ENCODE measurements around the gene PIBF1. TPM values are rescaled to one million over a fixed set of nuclear protein-coding genes. Genes with fewer than 3 reads are reported as not detected.

The PIBF1 gene
- total RNA-seq, 1 donor from 2014 or later, result 20.3 TPM

- Mint-ChIP-seq H3K9me3 (ENCODE audit: unreplicated experiment) (no peaks in the 10 kb centered on the region), H3K4me3 (ENCODE audit: unreplicated experiment) (no peak overlapping the region), H3K27me3 (ENCODE audit: unreplicated experiment) (no peaks in the 10 kb centered on the region), H3K27ac (ENCODE audit: unreplicated experiment) (no peak overlapping the region), H3K36me3 (ENCODE audit: unreplicated experiment) (no peaks in the 10 kb centered on the region), H3K4me1 (ENCODE audit: low read depth, unreplicated experiment) (no peaks in the 10 kb centered on the region)
- TF ChIP-seq CTCF (IDR thresholded peaks at IDR 0.05; ENCODE audit: partially characterized antibody, unreplicated experiment), result no peak
- DNase-seq, result no peak
These were observed 102.2 kb downstream of the PIBF1 start for GRCh38 chr13:72884101-72884500.

- H3K27me3 Mint-ChIP-seq (ENCODE audit: unreplicated experiment), result no peaks in the 10 kb centered on the region
- H3K36me3 Mint-ChIP-seq (ENCODE audit: unreplicated experiment), result no peaks in the 10 kb centered on the region
- no peak overlapping the region for H3K27ac Mint-ChIP-seq (ENCODE audit: unreplicated experiment)
- no peak overlapping the region for H3K4me3 Mint-ChIP-seq (ENCODE audit: unreplicated experiment)
- no peak for DNase-seq
- no peak for TF ChIP-seq CTCF (IDR thresholded peaks at IDR 0.05; ENCODE audit: partially characterized antibody, unreplicated experiment)
- no peaks in the 10 kb centered on the region for H3K4me1 Mint-ChIP-seq (ENCODE audit: low read depth, unreplicated experiment)
- H3K9me3 Mint-ChIP-seq (ENCODE audit: unreplicated experiment), result no peaks in the 10 kb centered on the region
These were observed 104.5 kb downstream of the PIBF1 start for GRCh38 chr13:72886272-72887067.

- Mint-ChIP-seq H3K36me3 (ENCODE audit: unreplicated experiment) (no peaks in the 10 kb centered on the region), H3K4me3 (ENCODE audit: unreplicated experiment) (no peak overlapping the region), H3K9me3 (ENCODE audit: unreplicated experiment) (no peaks in the 10 kb centered on the region), H3K27me3 (ENCODE audit: unreplicated experiment) (no peaks in the 10 kb centered on the region), H3K27ac (ENCODE audit: unreplicated experiment) (no peak overlapping the region), H3K4me1 (ENCODE audit: low read depth, unreplicated experiment) (no peaks in the 10 kb centered on the region)
- no peak for DNase-seq
- TF ChIP-seq CTCF (IDR thresholded peaks at IDR 0.05; ENCODE audit: partially characterized antibody, unreplicated experiment), result no peak
These were observed 107.6 kb downstream of the PIBF1 start for GRCh38 chr13:72889495-72889894.

- Mint-ChIP-seq H3K27me3 (ENCODE audit: unreplicated experiment) (no peaks in the 10 kb centered on the region), H3K36me3 (ENCODE audit: unreplicated experiment) (peaks cover under 1% of the 10 kb centered on the region), H3K4me3 (ENCODE audit: unreplicated experiment) (no peak overlapping the region), H3K27ac (ENCODE audit: unreplicated experiment) (no peak overlapping the region), H3K4me1 (ENCODE audit: low read depth, unreplicated experiment) (no peaks in the 10 kb centered on the region), H3K9me3 (ENCODE audit: unreplicated experiment) (no peaks in the 10 kb centered on the region)
- no peak for DNase-seq
- TF ChIP-seq CTCF (IDR thresholded peaks at IDR 0.05; ENCODE audit: partially characterized antibody, unreplicated experiment), result no peak
These were observed 108.6 kb downstream of the PIBF1 start for GRCh38 chr13:72890546-72890945.

- Mint-ChIP-seq H3K36me3 (ENCODE audit: unreplicated experiment) (peaks cover 9% of the 10 kb centered on the region), H3K27ac (ENCODE audit: unreplicated experiment) (no peak overlapping the region), H3K4me1 (ENCODE audit: low read depth, unreplicated experiment) (no peaks in the 10 kb centered on the region), H3K27me3 (ENCODE audit: unreplicated experiment) (no peaks in the 10 kb centered on the region), H3K9me3 (ENCODE audit: unreplicated experiment) (no peaks in the 10 kb centered on the region), H3K4me3 (ENCODE audit: unreplicated experiment) (no peak overlapping the region)
- no peak for TF ChIP-seq CTCF (IDR thresholded peaks at IDR 0.05; ENCODE audit: partially characterized antibody, unreplicated experiment)
- no peak for DNase-seq
These were observed 109.5 kb downstream of the PIBF1 start for GRCh38 chr13:72891423-72891822.

All from glutamatergic neuron (in vitro differentiated cells).